SK-N-SH (cell line): ENCODE measurements around the gene INTS14.

ENCODE experiments used
- CTCF ChIP-seq: fragments of 200-600 bp; sonication (generic); IDR thresholded peaks from 2 replicates; pipeline ENCODE4 v1.6.1; 2017; ENCODE audit warnings: antibody characterized with exemption, mild to moderate bottlenecking, moderate library complexity
- EP300 ChIP-seq, 2 experiments: IDR thresholded peaks; 2 replicates each; pipeline versions ENCODE4 v1.4.0 to v1.6.1; 2012; ENCODE audit warnings: borderline replicate concordance in 1 of 2, low read depth in 1 of 2, low read length in 1 of 2

GRCh38 chr15:65571971-65572370, 39.0 kb downstream of the INTS14 start:
- TF ChIP-seq CTCF (no peak), EP300 (IDR thresholded peaks at IDR 0.05; ENCODE audit: borderline replicate concordance in 1 of 2, low read depth in 1 of 2, low read length in 1 of 2) (no peak)
